NB4 (cell line): ENCODE measurements around the gene ENPP3.

ENCODE experiments used
- DNase-seq: peaks from one replicate; pipeline ENCODE4 v3.0.0; 2010; ENCODE audit warnings: low read depth
- H3K4me3 ChIP-seq: one replicate; pipeline ENCODE4 v1.5.1; 2011; ENCODE audit warnings: mild to moderate bottlenecking, low read depth, low read length, moderate library complexity
- MYC ChIP-seq: IDR thresholded peaks from 2 replicates; pipeline ENCODE4 v1.6.1; 2011; ENCODE audit warnings: low read depth, low read length
- POLR2A ChIP-seq: IDR thresholded peaks from 2 replicates; pipeline ENCODE4 v1.6.1; 2011; ENCODE audit warnings: mild to moderate bottlenecking; ENCODE audit not compliant: insufficient read length; ENCODE audit errors: extremely low read depth
- TF ChIP-seq, protein P1 (sequence below): IDR thresholded peaks from 2 replicates; pipeline ENCODE4 v1.6.1; 2011; ENCODE audit warnings: low read depth, low read length
- TF ChIP-seq, protein P2 (sequence below): IDR thresholded peaks from one replicate; pipeline ENCODE4 v1.5.1; 2012; ENCODE audit warnings: low read depth, low read length

The ENPP3 gene

DNA sequence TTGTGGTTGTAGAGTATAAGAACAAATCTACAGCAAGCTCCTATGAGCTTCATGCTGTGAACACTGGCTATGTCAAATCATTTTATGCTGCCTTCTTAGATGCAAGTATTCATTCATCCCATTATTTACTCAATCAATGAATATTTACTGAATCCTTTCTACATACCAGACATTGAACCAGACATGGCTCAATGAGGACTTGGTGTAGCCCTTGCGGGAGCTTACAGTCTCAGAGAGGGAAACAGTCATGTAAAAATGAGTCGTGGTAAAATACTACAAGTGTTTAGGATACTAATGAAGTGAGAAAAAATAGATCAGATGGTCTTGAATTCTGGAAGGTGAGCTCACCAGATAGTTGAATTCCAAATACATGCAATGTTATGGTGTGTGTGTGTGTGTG, 125.9 kb downstream of the ENPP3 start:
- H3K4me3 ChIP-seq: no peak overlapping the region
- no peak for DNase-seq
- TF ChIP-seq MYC (no peak), POLR2A (no peak)
- TF ChIP-seq, protein P1, sequence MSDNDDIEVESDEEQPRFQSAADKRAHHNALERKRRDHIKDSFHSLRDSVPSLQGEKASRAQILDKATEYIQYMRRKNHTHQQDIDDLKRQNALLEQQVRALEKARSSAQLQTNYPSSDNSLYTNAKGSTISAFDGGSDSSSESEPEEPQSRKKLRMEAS: no peak
- TF ChIP-seq, protein P2, sequence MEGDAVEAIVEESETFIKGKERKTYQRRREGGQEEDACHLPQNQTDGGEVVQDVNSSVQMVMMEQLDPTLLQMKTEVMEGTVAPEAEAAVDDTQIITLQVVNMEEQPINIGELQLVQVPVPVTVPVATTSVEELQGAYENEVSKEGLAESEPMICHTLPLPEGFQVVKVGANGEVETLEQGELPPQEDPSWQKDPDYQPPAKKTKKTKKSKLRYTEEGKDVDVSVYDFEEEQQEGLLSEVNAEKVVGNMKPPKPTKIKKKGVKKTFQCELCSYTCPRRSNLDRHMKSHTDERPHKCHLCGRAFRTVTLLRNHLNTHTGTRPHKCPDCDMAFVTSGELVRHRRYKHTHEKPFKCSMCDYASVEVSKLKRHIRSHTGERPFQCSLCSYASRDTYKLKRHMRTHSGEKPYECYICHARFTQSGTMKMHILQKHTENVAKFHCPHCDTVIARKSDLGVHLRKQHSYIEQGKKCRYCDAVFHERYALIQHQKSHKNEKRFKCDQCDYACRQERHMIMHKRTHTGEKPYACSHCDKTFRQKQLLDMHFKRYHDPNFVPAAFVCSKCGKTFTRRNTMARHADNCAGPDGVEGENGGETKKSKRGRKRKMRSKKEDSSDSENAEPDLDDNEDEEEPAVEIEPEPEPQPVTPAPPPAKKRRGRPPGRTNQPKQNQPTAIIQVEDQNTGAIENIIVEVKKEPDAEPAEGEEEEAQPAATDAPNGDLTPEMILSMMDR: no peak

DNA sequence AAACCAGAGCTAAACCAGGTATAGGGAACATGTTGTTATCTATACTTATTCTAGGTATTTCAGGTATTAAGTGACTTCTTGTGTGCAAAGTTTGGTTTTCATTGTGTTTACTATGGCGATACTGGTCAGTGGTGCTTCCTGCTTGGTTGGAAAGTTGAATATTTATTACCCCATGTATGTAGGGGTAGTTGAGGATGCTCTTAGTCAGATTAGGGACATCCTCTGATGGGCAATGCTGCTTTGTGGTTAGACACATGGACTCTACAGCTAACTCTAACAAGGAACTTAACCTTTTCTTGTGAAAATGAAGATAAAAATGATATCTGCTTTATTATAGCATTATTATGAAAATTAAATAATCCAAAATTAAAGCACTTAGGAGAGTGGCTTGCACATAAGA, 126.6 kb downstream of the ENPP3 start:
- no peak for DNase-seq
- TF ChIP-seq, protein P1: no peak
- TF ChIP-seq POLR2A: no peak
- TF ChIP-seq, protein P2: no peak
- no peak overlapping the region for H3K4me3 ChIP-seq

DNA sequence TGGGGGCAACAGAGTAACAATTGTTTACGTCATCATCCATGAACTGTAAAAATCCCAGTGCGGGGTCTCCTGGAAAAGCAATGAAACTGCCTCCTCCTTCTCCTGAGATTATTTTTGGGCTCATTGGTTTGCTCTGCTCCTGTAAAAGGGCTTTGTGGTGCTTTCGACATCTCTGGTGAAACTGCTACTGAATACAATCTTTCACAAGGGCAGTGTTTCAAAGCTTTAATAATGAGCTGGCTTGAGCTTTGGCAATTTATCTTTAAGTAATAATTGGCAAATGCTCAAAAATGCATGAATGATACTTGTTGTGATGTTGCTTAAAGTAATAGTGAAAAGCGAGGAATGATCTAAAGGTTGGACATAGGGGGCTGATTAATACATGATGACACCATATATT, 127.2 kb downstream of the ENPP3 start:
- TF ChIP-seq, protein P1: no peak
- TF ChIP-seq MYC (no peak), POLR2A (no peak)
- TF ChIP-seq, protein P2: no peak

DNA sequence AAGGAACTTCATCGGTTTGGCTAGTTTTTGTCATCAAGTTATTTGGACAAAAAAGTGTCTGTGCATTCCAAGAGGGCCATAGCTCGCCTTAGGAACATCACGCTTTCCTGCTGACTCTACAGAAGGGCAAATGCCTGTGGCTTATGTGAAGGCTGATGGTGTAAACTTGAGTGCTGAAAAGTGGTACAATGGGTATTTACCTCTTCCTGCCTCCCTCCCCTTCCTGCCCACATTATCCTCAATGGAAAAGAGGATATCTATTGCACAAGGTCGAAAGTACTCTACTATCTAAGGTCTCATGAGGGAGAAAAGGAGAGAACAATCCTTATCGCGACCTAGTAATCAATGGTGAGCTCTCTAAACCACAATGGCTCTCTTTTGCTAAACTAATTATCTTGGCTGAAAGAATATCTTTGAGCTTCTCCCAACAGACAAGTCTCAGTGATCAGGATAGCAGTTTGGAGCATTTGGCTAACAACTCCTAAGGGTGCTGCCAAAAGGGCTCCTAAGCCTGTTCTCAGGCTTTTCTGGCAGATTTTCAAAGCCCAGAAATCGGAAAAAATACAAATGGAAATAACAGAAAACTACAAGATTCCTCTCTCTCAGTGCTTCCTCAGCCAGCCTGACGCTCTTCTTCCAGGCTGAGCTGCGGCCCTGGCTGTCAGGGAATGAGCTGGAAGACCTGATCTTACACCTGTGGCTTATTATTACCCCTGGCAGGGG, 128.1 kb downstream of the ENPP3 start:
- H3K4me3 ChIP-seq: no peak overlapping the region
- DNase-seq: no peak
- TF ChIP-seq POLR2A (no peak), MYC (no peak)
- TF ChIP-seq, protein P1: no peak
- TF ChIP-seq, protein P2: no peak

More for the DNA sequence above, 127.2 kb downstream of the ENPP3 start:
- no peak overlapping the region for H3K4me3 ChIP-seq
- no peak for DNase-seq

DNA sequence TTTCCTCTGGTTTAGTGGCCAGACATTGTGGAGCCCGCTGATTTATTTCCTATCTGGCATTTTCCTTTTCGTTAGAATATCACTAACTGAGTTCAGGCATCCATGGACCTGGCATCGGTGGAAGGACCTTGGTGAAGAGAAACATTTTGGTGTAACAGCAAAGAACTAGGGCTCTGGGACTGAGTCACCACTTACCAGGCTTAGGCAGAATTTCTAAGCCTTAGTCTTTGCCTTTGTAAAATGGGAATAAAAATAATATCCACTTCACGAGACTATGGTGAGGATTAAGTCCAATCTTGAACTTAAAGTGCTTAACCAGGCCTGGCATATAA, 128.7 kb downstream of the ENPP3 start:
- TF ChIP-seq, protein P2: no peak
- TF ChIP-seq, protein P1: no peak
- TF ChIP-seq POLR2A (no peak), MYC (no peak)
- no peak for DNase-seq
- H3K4me3 ChIP-seq: no peak overlapping the region
